Activated CD8-positive, alpha-beta T cell treated with anti-CD3 and anti-CD28 coated beads for 36 hours (primary cell): Measurements from ENCODE around the gene GABRP. TPM values are rescaled to one million over a fixed set of nuclear protein-coding genes. Genes with fewer than 3 reads are reported as not detected.

Experiments used
- ATAC-seq: fragments of 200-7000 bp; cut with Tn5 transposase; one replicate; pipeline ENCODE4 v1.10.0; 2021; ENCODE audit warnings: mild to moderate bottlenecking, moderate library complexity
- CTCF ChIA-PET: fragments of 350-600 bp; sonication (Branson Sonifier 250); formaldehyde crosslinking; loops from one replicate; lab custom pipeline; 2021; ENCODE audit warnings: antibody characterized with exemption; lab: Charles Lee
- POLR2A ChIA-PET: fragments of 350-600 bp; sonication (Branson Sonifier 250); formaldehyde crosslinking; loops from one replicate; lab custom pipeline; 2021; ENCODE audit warnings: antibody characterized with exemption; lab: Charles Lee
- DNase-seq: peaks from one replicate; pipeline ENCODE4 v3.0.0-alpha.2; 2020
- H3K27ac Mint-ChIP-seq: one replicate; pipeline ENCODE4 v1.8.0; 2021; ENCODE audit warnings: mild to moderate bottlenecking, mixed read lengths
- H3K27me3 Mint-ChIP-seq: one replicate; pipeline ENCODE4 v1.8.0; 2021; ENCODE audit warnings: mixed read lengths
- H3K36me3 Mint-ChIP-seq: one replicate; pipeline ENCODE4 v1.8.0; 2021; ENCODE audit warnings: low read depth, mixed read lengths
- H3K4me1 Mint-ChIP-seq: one replicate; pipeline ENCODE4 v1.8.0; 2021; ENCODE audit warnings: low read depth, mixed read lengths
- H3K4me3 Mint-ChIP-seq: one replicate; pipeline ENCODE4 v1.8.0; 2021; ENCODE audit warnings: mild to moderate bottlenecking, moderate library complexity, mixed read lengths
- H3K9me3 Mint-ChIP-seq: one replicate; pipeline ENCODE4 v1.8.0; 2021; ENCODE audit warnings: mixed read lengths
- intact Hi-C: fragments of 100-400 bp; cut with micrococcal nuclease; formaldehyde crosslinking; loops from one replicate; pipeline ENCODE4 v1.10.0; 2022
- total RNA-seq, 2 experiments: library from RNA; stranded (reverse); gene quantifications; one replicate each; pipeline ENCODE4 v1.2.3, GENCODE V29; 2021
- TF ChIP-seq, protein P1 (sequence below): fragments of 200-600 bp; IDR thresholded peaks from one replicate; pipeline ENCODE4 v1.8.0; 2022; ENCODE audit warnings: antibody characterized with exemption, mild to moderate bottlenecking

The GABRP gene
- total RNA-seq, 2 experiments from 2014 or later = not detected

DNA sequence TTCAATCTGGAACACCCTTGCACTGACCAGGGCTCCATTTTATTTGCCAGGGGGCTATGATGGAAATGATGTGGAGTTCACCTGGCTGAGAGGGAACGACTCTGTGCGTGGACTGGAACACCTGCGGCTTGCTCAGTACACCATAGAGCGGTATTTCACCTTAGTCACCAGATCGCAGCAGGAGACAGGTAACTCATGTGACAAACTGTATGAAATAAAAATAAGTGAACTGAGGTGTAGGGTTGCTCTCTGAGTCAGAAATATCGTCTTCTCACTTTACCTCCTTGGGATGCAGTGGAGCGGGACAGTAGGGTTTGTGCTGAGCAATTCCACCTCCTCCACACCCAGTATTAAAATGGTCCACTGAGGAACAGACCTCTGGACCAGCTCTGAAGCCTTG is 22.1 kb downstream of the GABRP start:
- Mint-ChIP-seq H3K9me3 (no peaks in the 10 kb centered on the region), H3K27ac (no peak overlapping the region), H3K4me3 (no peak overlapping the region), H3K36me3 (no peaks in the 10 kb centered on the region), H3K4me1 (no peaks in the 10 kb centered on the region), H3K27me3 (peaks cover 8% of the 10 kb centered on the region)
- CTCF ChIA-PET = no interaction called here
- DNase-seq (no peak), ATAC-seq (no peak)
- POLR2A ChIA-PET = no interaction called here
- intact Hi-C loops = no loop called here
- TF ChIP-seq, protein P1, sequence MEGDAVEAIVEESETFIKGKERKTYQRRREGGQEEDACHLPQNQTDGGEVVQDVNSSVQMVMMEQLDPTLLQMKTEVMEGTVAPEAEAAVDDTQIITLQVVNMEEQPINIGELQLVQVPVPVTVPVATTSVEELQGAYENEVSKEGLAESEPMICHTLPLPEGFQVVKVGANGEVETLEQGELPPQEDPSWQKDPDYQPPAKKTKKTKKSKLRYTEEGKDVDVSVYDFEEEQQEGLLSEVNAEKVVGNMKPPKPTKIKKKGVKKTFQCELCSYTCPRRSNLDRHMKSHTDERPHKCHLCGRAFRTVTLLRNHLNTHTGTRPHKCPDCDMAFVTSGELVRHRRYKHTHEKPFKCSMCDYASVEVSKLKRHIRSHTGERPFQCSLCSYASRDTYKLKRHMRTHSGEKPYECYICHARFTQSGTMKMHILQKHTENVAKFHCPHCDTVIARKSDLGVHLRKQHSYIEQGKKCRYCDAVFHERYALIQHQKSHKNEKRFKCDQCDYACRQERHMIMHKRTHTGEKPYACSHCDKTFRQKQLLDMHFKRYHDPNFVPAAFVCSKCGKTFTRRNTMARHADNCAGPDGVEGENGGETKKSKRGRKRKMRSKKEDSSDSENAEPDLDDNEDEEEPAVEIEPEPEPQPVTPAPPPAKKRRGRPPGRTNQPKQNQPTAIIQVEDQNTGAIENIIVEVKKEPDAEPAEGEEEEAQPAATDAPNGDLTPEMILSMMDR = no peak

DNA sequence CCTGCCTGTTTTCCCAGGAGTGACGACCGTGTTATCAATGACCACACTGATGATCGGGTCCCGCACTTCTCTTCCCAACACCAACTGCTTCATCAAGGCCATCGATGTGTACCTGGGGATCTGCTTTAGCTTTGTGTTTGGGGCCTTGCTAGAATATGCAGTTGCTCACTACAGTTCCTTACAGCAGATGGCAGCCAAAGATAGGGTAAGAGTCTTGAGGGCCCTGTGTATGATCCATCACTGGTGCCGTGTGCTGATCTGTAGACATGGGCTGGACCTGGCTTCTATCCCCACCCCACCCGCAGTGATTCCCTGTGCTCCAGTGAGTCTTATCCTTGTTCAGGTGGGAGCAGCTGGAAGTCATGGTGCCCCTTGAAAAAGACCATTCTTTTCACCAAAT is 26.0 kb downstream of the GABRP start:
- intact Hi-C loops = no loop called here
- no peak overlapping the region for H3K4me3 Mint-ChIP-seq
- CTCF ChIA-PET = interaction anchor here (1.0 to 1.2 kb wide), 2 partner anchors 8 to 534 kb away, joined by 3 read pairs; no protein-coding TSS in a partner anchor
- H3K27ac Mint-ChIP-seq = no peak overlapping the region
- no peaks in the 10 kb centered on the region for H3K9me3 Mint-ChIP-seq
- no peaks in the 10 kb centered on the region for H3K4me1 Mint-ChIP-seq
- DNase-seq (no peak), ATAC-seq (no peak)
- POLR2A ChIA-PET = no interaction called here
- TF ChIP-seq, protein P1 = no peak
- H3K36me3 Mint-ChIP-seq = no peaks in the 10 kb centered on the region
- peaks cover 8% of the 10 kb centered on the region for H3K27me3 Mint-ChIP-seq

DNA sequence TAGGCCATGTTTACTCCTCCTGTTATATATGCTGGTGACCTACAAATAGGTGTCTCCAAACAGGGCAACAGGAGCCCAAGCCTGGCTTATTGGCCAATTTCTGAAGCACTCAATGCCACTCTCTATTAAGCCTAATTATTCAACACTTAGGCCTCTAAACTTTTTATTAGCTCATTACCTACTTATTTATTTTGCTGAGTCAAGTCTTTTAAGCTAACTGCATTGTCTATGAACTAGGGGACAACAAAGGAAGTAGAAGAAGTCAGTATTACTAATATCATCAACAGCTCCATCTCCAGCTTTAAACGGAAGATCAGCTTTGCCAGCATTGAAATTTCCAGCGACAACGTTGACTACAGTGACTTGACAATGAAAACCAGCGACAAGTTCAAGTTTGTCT is 28.2 kb downstream of the GABRP start:
- TF ChIP-seq, protein P1 = no peak
- ATAC-seq (no peak), DNase-seq (no peak)
- no peak overlapping the region for H3K4me3 Mint-ChIP-seq
- H3K9me3 Mint-ChIP-seq = no peaks in the 10 kb centered on the region
- no peak overlapping the region for H3K27ac Mint-ChIP-seq
- ChIA-PET CTCF (no interaction called here), POLR2A (no interaction called here)
- no peaks in the 10 kb centered on the region for H3K36me3 Mint-ChIP-seq
- peaks cover 2% of the 10 kb centered on the region for H3K27me3 Mint-ChIP-seq
- no peaks in the 10 kb centered on the region for H3K4me1 Mint-ChIP-seq
- intact Hi-C loops = no loop called here

DNA sequence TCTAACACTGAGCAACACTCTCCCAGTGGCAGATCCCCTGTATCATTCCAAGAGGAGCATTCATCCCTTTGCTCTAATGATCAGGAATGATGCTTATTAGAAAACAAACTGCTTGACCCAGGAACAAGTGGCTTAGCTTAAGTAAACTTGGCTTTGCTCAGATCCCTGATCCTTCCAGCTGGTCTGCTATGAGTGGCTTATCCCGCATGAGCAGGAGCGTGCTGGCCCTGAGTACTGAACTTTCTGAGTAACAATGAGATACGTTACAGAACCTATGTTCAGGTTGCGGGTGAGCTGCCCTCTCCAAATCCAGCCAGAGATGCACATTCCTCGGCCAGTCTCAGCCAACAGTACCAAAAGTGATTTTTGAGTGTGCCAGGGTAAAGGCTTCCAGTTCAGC is 29.7 kb downstream of the GABRP start:
- no peak for DNase-seq
- H3K27ac Mint-ChIP-seq = no peak overlapping the region
- CTCF ChIA-PET = no interaction called here
- TF ChIP-seq, protein P1 = no peak
- H3K4me1 Mint-ChIP-seq = no peaks in the 10 kb centered on the region
- H3K4me3 Mint-ChIP-seq = no peak overlapping the region
- no peak for ATAC-seq
- intact Hi-C loops = no loop called here
- no peaks in the 10 kb centered on the region for H3K36me3 Mint-ChIP-seq
- H3K9me3 Mint-ChIP-seq = no peaks in the 10 kb centered on the region
- H3K27me3 Mint-ChIP-seq = peaks cover 2% of the 10 kb centered on the region
- POLR2A ChIA-PET = no interaction called here

DNA sequence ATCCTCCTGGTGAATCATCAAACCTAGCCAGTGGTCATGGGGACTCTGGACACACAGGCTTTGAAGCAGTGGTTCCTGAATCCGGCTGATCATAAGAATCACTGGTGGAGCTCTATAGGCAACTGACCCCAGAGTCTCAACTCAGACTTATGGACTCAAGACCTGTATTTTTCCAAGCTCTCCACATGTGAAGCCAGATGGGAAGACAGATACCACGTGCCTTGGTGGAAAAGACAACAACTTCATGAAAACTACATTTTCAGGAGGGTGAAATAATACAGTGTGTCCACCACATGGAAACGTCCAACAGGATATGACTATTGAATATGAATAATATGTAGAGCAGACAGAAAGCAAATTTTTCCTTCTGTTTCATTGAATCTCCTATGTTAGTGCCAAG is 33.7 kb downstream of the GABRP start:
- no peak for DNase-seq
- intact Hi-C loops = no loop called here
- CTCF ChIA-PET = no interaction called here
- Mint-ChIP-seq H3K4me3 (no peak overlapping the region), H3K4me1 (no peaks in the 10 kb centered on the region), H3K27ac (no peak overlapping the region), H3K27me3 (no peaks in the 10 kb centered on the region), H3K36me3 (no peaks in the 10 kb centered on the region), H3K9me3 (no peaks in the 10 kb centered on the region)
- TF ChIP-seq, protein P1 = no peak
- POLR2A ChIA-PET = no interaction called here
- no peak for ATAC-seq
